Measurements from ENCODE around the gene SIL1. TPM values are rescaled to one million over a fixed set of nuclear protein-coding genes. Genes with fewer than 3 reads are reported as not detected.
A peak's percentile ranks its signal among the peaks of the same experiment; 100 is the strongest.

SIL1 gene
- total RNA-seq, 2 experiments from 2014 or later: 13.5 to 15.8 TPM

DNA sequence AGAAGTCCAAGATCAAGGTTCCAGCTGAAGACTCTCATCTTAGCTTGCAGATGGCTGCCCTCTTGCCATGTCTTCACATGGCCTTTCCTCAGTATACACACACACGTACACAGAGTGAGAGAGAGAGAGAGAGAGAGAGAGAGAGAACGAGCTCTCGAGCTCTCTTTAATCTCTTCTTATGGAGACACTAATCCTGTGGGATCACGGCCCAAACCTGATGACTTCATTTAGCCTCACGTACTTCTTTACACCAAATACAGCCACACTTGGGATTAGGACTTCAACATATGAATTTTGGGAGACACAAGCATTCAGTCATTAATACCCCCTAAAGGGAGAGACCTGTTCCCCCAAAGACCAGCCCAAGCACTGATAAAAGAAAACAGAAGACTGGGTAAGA lies 42.8 kb downstream of the SIL1 start:
- ATAC-seq (ENCODE audit: low read depth) (no peak), DNase-seq (no peak)
- Mint-ChIP-seq H3K27me3 (no peaks in the 10 kb centered on the region), H3K4me1 (peaks cover 7% of the 10 kb centered on the region), H3K9me3 (peaks cover 1% of the 10 kb centered on the region), H3K4me3 (no peak overlapping the region), H3K27ac (no peak overlapping the region), H3K36me3 (peaks cover 6% of the 10 kb centered on the region)
- POLR2A ChIA-PET: no interaction called here

DNA sequence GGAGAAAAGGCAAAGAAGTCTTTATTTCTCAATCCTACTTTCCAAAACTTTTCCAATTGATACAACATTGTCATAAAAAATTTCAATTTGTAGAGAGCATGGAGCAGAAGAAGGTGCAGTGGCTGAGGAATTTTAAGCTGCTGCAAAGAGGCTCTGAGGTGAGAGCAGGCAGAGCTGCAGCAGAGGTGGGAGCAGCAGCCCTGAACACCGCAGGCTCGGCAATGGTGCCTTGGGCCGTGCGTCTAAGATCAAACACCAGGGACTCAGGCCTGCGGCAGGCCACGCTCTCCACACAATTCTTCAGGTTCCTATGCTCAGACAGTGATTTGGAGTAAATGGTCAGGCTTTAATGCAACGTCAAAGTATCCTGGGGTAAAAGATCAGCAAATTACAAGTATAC lies 46.3 kb downstream of the SIL1 start:
- Mint-ChIP-seq H3K27me3 (no peaks in the 10 kb centered on the region), H3K9me3 (no peaks in the 10 kb centered on the region), H3K4me3 (no peak overlapping the region), H3K36me3 (no peaks in the 10 kb centered on the region), H3K4me1 (peaks cover 3% of the 10 kb centered on the region), H3K27ac (no peak overlapping the region)
- POLR2A ChIA-PET: no interaction called here
- DNase-seq: no peak
- ATAC-seq (ENCODE audit: low read depth): no peak

DNA sequence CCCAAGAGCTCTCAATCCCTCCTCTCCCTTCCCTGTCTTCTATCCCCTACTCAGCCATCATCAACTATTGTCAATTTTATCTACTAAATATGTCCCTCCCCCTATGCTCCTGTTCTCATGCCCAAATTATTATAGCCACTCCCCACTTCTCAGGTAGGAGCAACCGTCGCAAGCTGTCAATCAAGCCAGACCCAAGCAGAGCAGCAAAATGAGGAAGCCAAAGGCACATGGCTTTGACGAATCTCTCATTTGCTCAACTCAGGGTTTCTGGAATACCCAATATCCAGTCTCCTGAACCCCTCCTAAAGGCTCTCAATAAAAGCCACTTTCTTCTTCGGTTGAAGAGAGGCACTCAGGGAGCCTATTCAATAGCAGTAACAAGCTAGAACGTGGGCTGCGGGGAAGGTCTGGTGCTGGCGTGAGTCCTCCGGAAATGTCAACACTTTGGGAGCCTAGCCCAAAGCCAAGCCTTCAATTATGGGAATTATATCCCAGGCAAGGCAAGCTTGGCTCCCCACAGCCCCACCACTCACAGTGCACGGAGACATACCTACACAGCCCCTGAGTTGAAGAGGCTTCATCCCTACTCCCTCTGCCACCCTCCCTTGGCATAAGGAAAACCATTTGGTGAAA lies 47.7 kb downstream of the SIL1 start:
- POLR2A ChIA-PET: no interaction called here
- Mint-ChIP-seq H3K27ac (no peak overlapping the region), H3K9me3 (no peaks in the 10 kb centered on the region), H3K27me3 (no peaks in the 10 kb centered on the region), H3K4me3 (no peak overlapping the region), H3K4me1 (peaks cover 5% of the 10 kb centered on the region), H3K36me3 (no peaks in the 10 kb centered on the region)
- ATAC-seq (ENCODE audit: low read depth): no peak
- no peak for DNase-seq

DNA sequence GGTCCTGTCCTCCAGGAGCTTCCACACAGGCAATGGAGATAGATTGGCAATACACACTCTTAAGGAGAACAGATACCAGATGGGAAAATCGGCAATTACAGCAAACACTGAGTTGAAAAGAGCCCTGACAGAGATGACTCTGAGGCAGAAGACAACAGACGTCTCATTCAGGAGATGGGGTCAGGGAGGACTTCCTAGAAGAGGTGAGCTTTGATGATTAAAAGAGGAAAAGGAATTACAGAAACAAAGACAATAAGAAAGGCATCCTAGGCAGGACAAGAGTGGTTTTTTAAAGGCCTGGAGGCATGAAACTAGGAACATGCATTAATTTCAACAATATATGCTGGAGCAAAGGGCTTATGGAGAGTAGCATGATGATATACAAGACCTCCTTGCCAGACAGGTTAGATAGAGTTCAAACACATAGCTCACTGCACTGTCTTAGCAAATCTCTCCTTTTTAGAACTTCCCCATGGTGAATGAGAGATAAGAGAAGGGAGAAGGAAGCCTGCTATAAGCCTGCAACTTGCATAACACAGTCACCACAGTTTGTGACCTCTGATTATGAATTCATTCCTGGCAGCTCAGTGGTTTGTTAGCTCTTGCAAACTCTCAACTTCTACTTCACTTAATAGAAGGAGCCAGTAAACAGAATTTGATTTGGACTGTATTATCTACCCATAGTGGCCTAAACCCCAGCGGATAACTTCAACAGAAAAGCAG lies 48.5 kb downstream of the SIL1 start:
- H3K27me3 Mint-ChIP-seq: no peaks in the 10 kb centered on the region
- POLR2A ChIA-PET: no interaction called here
- H3K4me3 Mint-ChIP-seq: no peak overlapping the region
- DNase-seq: no peak
- ATAC-seq (ENCODE audit: low read depth): no peak
- H3K4me1 Mint-ChIP-seq: peaks cover 5% of the 10 kb centered on the region
- H3K36me3 Mint-ChIP-seq: no peaks in the 10 kb centered on the region
- H3K27ac Mint-ChIP-seq: no peak overlapping the region
- H3K9me3 Mint-ChIP-seq: no peaks in the 10 kb centered on the region

DNA sequence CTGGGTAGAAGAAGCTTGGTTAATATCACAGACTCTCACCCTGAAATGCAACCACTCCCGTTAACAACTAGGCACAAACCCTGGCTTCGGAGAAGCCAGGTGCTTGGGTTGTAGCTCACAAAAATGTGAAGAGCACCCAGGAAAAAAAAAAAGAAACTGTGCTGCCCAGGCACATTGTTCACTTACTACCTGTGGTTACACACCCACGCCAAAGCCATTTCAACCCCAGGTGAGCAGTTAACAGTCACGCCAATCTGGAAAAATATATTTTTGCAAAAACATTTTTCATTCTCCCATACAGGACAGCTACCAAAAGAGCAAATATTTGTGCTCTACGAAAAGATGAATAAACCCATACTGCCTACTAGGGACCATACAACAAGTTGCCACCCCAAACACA lies 49.2 kb downstream of the SIL1 start:
- no peak for DNase-seq

DNA sequence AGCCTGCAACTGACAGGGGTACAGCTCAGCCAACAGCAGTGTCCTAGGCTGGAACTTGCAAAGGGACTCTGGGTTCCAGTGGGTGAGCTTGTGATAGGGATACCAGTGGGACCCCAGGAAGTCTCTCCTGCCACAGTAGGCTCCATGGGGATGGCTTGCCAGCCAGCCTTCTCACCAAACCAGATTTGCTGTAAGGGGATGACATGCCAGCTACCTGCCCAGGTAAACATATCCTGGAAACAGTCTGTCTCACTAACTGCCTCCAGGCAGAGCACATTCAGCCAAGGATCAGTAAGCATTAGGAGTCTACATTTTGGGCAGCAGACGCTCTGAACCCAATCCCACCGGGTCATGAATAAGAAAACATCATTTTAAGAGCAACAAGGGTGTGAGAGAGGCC lies 49.9 kb downstream of the SIL1 start:
- H3K9me3 Mint-ChIP-seq: no peaks in the 10 kb centered on the region
- H3K27me3 Mint-ChIP-seq: no peaks in the 10 kb centered on the region
- ATAC-seq (ENCODE audit: low read depth) (no peak), DNase-seq (no peak)
- H3K4me1 Mint-ChIP-seq: peaks cover 5% of the 10 kb centered on the region
- no peaks in the 10 kb centered on the region for H3K36me3 Mint-ChIP-seq
- H3K4me3 Mint-ChIP-seq: no peak overlapping the region
- no peak overlapping the region for H3K27ac Mint-ChIP-seq
- POLR2A ChIA-PET: no interaction called here

More for the DNA sequence above, 49.2 kb downstream of the SIL1 start:
- peaks cover 5% of the 10 kb centered on the region for H3K4me1 Mint-ChIP-seq
- H3K4me3 Mint-ChIP-seq: no peak overlapping the region
- no peaks in the 10 kb centered on the region for H3K36me3 Mint-ChIP-seq
- ATAC-seq (ENCODE audit: low read depth): no peak
- POLR2A ChIA-PET: no interaction called here
- H3K27ac Mint-ChIP-seq: no peak overlapping the region
- no peaks in the 10 kb centered on the region for H3K9me3 Mint-ChIP-seq
- no peaks in the 10 kb centered on the region for H3K27me3 Mint-ChIP-seq

DNA sequence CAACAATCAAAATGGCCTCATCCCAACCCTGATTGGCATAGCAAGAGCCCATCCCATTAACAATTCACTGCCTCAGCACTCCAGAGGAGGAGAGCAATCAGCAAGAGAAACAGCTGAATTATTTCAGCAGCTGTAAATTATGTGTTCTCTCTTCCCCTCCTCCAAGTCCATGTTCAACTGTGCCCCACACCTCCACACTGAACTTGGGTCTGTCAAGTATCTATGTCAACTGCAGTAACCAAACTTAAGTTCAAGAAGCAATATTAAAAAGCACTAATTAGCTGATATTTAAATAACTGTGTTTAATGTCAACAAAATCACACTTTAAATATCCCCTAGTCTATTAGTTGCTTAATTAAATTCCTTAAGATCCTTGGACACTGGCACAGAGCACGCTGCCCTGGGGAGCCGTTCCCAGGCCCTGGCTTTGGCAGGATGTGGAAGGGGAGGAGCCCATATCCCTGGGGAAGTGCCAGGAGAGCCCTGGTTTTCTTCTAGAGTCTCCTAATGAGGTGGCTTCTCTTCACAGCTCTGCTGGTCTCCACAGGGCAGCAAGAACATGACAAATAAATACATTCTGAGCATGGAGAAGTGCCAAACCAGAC lies 50.6 kb downstream of the SIL1 start:
- peaks cover 5% of the 10 kb centered on the region for H3K4me1 Mint-ChIP-seq
- no peak overlapping the region for H3K4me3 Mint-ChIP-seq
- ATAC-seq (ENCODE audit: low read depth) (no peak), DNase-seq (no peak)
- no peak overlapping the region for H3K27ac Mint-ChIP-seq
- H3K9me3 Mint-ChIP-seq: no peaks in the 10 kb centered on the region
- POLR2A ChIA-PET: no interaction called here
- H3K27me3 Mint-ChIP-seq: no peaks in the 10 kb centered on the region
- no peaks in the 10 kb centered on the region for H3K36me3 Mint-ChIP-seq

DNA sequence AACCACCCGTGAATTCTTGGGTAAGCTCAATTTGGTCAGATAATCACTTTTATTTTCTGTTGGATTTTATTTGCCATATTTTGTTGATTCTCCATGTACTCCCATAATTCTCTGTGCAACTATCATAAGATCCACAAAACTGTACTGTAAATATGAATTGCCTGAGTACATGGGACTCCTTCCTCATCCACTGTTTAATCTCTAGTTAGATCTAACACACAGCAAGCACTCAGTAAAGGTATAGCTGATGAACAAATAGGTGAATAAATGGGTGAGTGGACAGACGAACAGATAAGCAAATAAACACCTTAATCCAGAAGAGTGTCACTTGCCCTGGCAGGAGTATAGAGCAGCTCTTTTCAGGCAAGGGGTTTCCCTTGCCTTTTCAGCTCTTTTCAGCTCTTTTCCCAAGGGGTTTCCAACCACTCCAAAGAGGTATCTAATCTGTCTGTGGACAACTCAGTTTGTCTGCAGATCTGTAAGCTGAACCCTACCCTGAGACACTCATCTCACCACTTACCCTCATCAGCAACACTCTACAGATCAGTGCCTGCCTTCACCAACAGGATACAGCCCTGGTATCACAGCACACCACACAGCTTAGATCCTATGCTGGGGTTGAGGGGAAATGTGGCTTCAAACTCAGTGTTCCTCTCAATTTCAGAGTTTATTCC lies 51.2 kb downstream of the SIL1 start:
- Mint-ChIP-seq H3K36me3 (no peaks in the 10 kb centered on the region), H3K4me3 (no peak overlapping the region), H3K27ac (no peak overlapping the region), H3K27me3 (no peaks in the 10 kb centered on the region), H3K4me1 (peaks cover 5% of the 10 kb centered on the region), H3K9me3 (no peaks in the 10 kb centered on the region)
- peak; percentile 79 for ATAC-seq (ENCODE audit: low read depth)
- DNase-seq: no peak
- POLR2A ChIA-PET: no interaction called here

DNA sequence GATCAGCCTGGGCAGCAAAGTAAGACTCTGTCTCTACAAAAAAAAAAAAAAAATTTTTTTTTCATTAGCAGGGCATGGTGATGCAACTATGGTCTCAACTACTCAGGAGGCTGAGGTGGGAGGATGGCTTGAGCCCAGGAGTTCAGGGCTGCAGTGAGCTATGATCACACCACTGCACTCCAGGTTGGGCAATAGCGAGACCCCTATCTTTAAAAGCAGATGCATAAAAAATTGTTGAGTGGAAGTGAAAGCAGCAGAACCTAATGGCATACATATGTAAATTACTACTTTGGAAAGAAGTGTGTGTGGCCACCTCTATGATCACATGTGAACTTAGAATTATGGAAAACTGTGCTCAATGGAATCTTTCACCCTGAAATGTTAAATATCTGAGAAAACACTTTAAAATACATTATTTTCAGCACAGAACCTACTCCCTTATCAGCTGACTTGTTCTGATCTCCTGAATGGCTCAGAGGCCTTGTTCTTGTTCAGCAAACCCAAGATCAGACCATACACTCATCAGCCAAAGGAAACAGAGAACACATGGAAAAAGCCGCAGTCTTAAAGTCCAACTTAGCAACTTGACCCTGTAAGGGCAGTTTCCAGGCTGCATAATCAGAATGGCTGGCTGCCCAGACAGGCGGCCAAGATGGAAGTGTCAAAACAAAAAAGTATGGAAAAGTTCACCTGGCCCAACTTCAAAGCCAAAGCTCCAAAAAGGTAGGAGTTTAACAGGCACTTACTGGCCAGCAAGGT lies 56.5 kb downstream of the SIL1 start:
- no peaks in the 10 kb centered on the region for H3K36me3 Mint-ChIP-seq
- no peaks in the 10 kb centered on the region for H3K4me1 Mint-ChIP-seq
- POLR2A ChIA-PET: no interaction called here
- no peak for ATAC-seq (ENCODE audit: low read depth)
- H3K27me3 Mint-ChIP-seq: no peaks in the 10 kb centered on the region
- no peak overlapping the region for H3K27ac Mint-ChIP-seq
- no peaks in the 10 kb centered on the region for H3K9me3 Mint-ChIP-seq
- no peak for DNase-seq
- no peak overlapping the region for H3K4me3 Mint-ChIP-seq

DNA sequence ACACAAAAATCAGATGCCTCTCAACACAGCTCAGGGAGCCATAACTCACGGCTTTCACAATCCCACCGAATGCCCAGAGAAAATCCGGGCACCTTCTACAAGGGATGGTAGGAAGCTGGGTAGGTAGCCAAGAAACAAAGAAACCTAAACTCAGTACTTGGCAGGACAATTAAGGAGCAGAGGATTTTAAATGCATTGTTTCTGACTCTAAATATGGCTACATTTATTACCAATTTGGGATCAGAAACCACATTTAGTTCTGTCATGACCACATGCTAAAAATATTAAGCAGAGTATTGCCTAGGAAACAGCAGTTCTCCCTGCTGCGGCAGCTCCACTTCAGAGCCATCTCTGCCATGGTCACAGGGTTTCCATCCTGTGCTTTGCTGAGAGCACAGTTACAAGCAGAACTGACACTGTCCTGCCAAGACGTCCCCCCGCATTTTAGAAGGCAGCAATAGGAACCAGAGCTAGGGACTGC lies 57.5 kb downstream of the SIL1 start:
- no peaks in the 10 kb centered on the region for H3K4me1 Mint-ChIP-seq
- H3K27ac Mint-ChIP-seq: no peak overlapping the region
- POLR2A ChIA-PET: no interaction called here
- ATAC-seq (ENCODE audit: low read depth): no peak
- no peaks in the 10 kb centered on the region for H3K9me3 Mint-ChIP-seq
- no peaks in the 10 kb centered on the region for H3K36me3 Mint-ChIP-seq
- no peak for DNase-seq
- H3K4me3 Mint-ChIP-seq: no peak overlapping the region
- H3K27me3 Mint-ChIP-seq: no peaks in the 10 kb centered on the region

DNA sequence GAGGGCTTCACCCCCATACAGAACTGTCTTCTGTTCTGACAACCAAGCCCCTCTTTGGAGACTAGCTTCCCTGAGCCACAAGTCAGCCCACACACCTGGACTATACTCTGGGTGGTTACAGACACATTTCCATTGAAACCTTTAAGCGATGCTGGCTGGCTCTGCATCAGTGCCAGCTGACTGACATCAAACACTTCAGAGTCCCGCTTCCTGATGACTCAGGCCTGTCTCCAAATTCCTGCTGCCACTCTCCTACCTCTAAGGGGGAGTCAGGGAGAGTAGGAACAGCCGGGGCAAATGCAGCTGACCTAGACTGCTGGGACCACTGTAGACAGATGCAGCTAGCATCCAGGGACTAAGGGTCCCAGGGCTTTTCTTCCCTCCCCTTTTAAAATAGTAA lies 59.4 kb downstream of the SIL1 start:
- H3K9me3 Mint-ChIP-seq: no peaks in the 10 kb centered on the region
- ATAC-seq (ENCODE audit: low read depth) (no peak), DNase-seq (no peak)
- H3K27me3 Mint-ChIP-seq: no peaks in the 10 kb centered on the region
- H3K27ac Mint-ChIP-seq: no peak overlapping the region
- H3K36me3 Mint-ChIP-seq: no peaks in the 10 kb centered on the region
- POLR2A ChIA-PET: no interaction called here
- no peaks in the 10 kb centered on the region for H3K4me1 Mint-ChIP-seq
- H3K4me3 Mint-ChIP-seq: no peak overlapping the region

DNA sequence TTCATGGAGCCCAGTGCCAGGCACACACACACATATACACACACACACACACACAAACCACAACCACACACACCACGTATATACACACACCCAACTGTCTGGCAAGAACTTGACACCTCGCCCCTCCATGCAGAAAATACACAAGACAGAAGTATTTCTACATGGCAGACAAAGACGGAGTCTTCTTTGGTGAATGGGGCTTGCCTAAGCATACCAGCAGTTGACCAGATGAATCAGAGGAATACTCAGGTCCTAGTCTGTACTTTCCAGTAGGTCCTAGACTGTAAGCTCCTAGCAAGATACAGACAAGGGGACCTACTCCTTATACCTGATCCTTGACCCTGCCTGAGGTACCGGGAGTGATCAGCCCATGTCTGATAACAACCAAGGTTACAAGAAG lies 60.1 kb downstream of the SIL1 start:
- Mint-ChIP-seq H3K27me3 (no peaks in the 10 kb centered on the region), H3K4me1 (no peaks in the 10 kb centered on the region), H3K27ac (no peak overlapping the region), H3K36me3 (no peaks in the 10 kb centered on the region), H3K4me3 (no peak overlapping the region), H3K9me3 (no peaks in the 10 kb centered on the region)
- ATAC-seq (ENCODE audit: low read depth) (no peak), DNase-seq (no peak)
- POLR2A ChIA-PET: no interaction called here

DNA sequence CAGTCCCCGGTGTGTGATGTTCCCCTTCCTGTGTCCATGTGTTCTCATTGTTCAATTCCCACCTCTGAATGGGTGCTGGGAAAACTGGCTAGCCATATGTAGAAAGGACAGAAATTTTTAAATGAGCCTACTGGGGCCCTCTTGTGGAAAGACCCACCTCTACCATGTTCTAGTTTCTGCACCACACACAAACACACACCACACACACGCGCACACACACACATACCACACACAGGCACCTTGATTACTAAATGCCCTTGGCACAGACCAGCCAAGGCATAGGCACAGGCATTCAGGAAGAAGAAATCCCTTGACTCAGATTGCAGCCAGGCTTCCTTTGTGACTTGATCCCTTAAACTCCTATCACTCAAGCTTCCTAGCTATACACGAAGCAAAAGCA lies 60.5 kb downstream of the SIL1 start:
- no peaks in the 10 kb centered on the region for H3K27me3 Mint-ChIP-seq
- no peak for ATAC-seq (ENCODE audit: low read depth)
- no peaks in the 10 kb centered on the region for H3K36me3 Mint-ChIP-seq
- POLR2A ChIA-PET: no interaction called here
- H3K4me1 Mint-ChIP-seq: no peaks in the 10 kb centered on the region
- DNase-seq: no peak
- H3K9me3 Mint-ChIP-seq: no peaks in the 10 kb centered on the region
- no peak overlapping the region for H3K4me3 Mint-ChIP-seq
- no peak overlapping the region for H3K27ac Mint-ChIP-seq
